NCI-H1436 (cell line): Measurements from ENCODE around the gene AKAP13.

Experiments used
- DNase-seq: peaks from one replicate; lab custom pipeline; 2025; lab: John Stamatoyannopoulos, UW

AKAP13 gene

GRCh38 chr15:85741021-85741421 is 360.6 kb downstream of the AKAP13 start:
- no peak for DNase-seq

DNA sequence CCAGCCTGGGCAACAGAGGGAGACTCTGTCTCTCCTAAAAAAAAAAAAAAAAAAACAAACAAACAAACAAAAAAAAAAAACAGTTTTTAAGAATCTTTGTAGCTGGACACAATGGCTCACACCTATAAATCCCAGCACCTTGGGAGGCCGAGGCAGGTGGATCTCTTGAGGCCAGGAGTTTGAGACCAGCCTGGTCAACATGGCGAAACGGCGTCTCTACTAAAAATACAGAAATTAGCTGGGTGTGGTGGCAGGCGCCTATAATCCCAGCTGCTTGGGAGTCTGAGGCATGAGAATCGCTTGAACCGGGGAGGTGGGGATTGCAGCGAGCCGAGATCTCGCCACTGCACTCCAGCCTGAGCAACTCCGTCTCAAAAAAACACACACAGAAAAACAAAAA is 361.3 kb downstream of the AKAP13 start:
- no peak for DNase-seq

- no peak for DNase-seq
These were observed 361.9 kb downstream of the AKAP13 start for GRCh38 chr15:85742186-85742821.

DNA sequence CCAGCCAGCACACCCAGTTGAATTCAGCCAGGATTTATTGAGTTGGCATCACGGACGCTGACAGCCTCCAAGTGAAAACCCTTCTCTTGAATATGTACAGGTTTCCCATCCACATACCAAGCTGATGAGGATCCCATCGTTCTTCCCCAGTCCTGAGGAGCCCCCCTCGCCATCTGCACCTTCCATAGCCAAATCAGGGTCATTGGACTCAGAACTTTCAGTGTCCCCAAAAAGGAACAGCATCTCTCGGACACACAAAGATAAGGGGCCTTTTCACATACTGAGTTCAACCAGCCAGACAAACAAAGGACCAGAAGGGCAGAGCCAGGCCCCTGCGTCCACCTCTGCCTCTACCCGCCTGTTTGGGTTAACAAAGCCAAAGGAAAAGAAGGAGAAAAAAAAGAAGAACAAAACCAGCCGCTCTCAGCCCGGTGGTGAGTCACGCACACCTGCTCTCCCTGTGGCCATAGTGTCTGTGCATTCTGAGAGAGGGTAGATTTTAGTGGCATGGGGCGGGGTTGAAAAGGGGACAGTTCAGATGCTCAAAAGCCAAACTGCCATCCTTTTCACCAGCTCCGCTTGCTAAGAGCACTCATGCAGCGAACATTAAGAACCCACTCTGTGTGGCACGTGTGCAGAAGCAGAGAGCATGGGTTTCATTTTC is 363.1 kb downstream of the AKAP13 start:
- no peak for DNase-seq

- DNase-seq, result no peak
These were observed 364.2 kb downstream of the AKAP13 start for GRCh38 chr15:85744579-85744978.

GRCh38 chr15:85745023-85745422 is 364.6 kb downstream of the AKAP13 start:
- DNase-seq, result no peak

- no peak for DNase-seq
These were observed 365.2 kb downstream of the AKAP13 start for GRCh38 chr15:85745525-85746150.

DNA sequence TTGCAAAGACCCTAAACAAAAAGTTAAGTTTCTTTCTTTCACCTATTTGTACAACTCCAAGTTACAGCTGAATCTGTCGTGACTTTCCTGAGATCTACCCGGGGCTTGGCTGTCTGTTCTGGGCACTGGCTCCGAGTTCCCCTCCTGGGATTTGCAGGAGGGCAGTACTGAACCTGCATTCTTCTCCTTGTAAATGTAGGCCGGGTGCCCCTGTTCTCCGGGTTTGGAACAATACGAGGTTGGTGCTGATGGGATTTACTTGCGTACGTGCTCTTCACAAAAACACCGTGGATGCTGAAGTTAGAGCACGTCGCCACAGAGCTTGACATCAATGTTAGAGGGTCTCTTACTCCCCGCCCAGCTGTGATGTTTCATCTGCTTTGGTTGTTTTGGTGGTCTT is 366.2 kb downstream of the AKAP13 start:
- DNase-seq, result no peak

DNA sequence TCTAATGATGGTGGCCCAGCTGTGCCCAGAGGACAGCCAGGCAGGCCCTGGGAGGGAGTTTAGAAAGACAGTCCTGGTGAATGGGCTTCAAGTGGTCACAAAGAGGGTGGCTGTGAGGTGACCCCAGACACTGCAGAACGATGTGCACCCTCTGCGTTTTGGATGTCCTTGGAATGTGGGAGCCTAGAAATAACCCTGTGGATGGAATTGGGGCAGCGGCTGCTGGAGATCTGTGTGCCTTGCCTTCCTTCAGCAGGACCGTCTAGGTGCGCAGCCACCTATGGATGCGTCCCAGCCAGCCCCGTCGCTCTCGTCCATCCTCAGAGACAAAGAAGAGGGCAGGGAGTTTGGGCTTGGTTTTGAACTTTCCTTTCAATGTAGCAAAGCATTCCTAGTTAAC is 367.8 kb downstream of the AKAP13 start:
- no peak for DNase-seq

GRCh38 chr15:85748729-85749128 is 368.3 kb downstream of the AKAP13 start:
- DNase-seq, result no peak

GRCh38 chr15:85749261-85750151 is 369.1 kb downstream of the AKAP13 start:
- no peak for DNase-seq

GRCh38 chr15:85750319-85751290 is 370.2 kb downstream of the AKAP13 start:
- DNase-seq, result no peak

DNA sequence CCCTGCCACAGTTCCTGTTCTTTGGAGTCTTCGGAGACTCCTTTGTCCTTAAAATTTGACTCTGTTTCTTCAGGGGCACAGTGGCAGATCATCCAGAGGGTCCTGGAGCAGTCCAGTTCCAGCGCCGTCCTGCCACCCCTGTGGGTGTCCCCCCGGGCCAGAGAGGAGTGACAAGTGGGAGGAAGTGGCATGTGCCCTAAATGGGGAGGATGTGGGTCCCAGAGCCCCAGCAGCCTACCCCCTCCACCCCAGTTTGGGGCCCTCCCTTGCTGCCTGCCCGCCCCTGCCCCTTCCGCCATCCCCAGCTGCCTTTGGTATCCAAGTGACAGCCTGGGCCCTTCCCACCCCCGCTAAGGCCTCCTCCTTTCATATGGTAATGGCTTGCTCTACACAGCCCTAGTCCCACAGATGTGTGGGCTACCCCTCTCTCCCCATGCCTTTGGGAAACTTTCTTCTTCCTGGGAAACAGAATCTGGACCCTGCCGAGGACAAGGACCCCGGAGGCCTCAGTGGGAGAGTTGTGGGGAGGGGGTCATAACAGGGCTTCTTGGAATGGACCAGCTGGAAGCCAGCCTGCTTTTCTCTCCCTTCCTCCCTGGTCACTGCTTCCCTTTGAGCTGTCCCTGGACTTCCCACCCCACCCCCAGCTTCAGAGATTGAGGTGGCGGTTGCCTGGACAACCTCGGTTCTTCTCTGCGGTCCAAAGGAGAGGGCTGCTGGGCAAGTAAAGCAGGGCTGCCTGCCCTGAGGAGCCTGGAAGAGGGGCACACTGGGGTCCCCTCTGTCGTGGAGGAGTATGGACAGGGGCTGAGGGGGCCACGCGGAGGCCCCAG is 371.1 kb downstream of the AKAP13 start:
- DNase-seq, result no peak

- DNase-seq, result no peak
These were observed 371.7 kb downstream of the AKAP13 start for GRCh38 chr15:85752124-85752475.

GRCh38 chr15:85752491-85752961 is 372.1 kb downstream of the AKAP13 start:
- DNase-seq, result no peak

DNA sequence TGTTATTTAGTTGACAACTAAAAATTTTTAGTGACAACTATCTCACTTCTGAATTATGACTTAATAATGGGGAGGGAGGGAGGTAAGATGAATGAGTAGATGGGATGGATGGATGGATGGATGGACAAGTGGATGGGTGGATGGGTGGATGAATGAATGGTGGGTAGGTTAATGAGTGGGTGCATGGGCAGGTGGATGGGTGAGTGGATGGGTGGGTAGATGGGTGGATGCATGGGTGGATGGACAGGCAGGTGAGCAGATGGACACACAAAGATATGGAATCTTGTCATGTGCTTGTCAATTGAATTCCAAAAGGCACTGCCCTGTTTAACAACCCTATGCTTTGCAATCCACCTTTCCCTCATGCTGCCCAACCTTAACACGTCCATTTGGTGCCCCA is 372.9 kb downstream of the AKAP13 start:
- no peak for DNase-seq

DNA sequence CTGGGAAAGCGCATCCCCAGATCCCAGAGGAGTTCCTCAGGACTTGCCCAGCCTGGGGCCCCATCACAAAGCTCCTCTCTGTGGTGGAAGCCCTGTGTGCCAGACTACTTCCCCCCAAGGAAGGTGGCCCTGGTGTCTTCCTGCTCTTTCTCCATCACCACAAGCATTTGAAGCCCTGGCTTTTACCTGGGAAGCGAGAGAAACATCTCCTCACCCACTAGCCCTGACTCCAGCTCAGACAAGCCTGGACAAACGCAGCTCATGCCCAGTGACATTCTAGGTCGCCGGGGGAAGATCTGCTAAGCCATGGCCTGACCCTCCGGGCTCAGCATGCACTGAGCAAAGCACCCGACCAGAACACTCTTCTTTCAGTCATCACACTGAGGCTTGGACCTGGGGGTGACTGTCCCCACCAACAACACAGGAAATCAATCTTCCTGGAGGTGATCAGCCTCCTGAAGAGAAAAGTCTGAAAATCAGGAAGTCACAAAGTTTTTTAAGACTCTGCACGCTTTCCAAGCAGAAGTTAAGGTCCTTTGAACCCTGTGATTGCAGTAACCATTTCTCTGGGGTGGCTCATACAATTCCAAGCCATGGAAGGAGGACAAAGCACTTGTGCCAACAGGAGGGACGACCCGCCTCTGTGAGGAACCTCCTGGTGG is 373.5 kb downstream of the AKAP13 start:
- no peak for DNase-seq

DNA sequence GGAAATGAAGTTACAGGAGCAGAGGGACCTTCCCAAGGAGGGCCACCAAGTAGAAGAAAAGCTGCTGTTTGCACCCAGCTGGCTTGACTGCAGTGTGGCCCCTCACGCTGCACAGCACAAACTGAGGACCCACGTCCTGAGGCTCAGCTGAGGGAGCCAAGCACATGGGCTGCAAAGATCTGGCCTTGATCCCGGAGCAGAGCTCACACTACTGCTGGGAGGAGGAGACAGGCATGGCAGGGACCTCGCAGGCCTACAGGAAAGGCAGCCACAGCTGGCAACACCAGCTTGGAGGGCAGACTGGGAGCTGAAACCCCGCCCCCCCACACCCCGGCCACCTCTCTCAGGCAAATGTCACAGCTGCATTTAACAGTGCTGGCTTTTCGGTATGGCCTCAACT is 374.6 kb downstream of the AKAP13 start:
- DNase-seq, result no peak

DNA sequence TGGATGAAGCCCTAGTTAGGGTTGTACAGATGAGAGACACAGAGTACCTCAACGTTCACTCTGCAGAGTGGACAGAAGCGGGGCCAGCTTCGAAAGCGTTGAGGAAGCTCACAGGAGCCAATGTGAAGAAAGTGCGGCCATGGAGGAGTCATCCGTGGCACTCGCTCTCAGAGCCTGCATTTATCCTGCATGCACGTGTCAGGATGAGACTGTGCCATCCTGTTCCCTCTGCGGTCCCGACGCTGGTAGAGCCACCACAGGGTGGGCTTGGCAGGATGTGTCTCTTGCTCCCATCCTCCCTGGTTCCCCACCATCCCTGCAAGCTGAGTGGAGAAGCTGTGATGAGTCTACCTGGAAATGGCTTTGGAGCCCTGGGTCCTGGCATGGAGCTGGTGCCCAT is 375.1 kb downstream of the AKAP13 start:
- DNase-seq, result no peak

- no peak for DNase-seq
These were observed 375.5 kb downstream of the AKAP13 start for GRCh38 chr15:85755942-85756341.
